IMR-90 (cell line): ENCODE measurements around the gene C2orf92. TPM values are rescaled to one million over a fixed set of nuclear protein-coding genes. Genes with fewer than 3 reads are reported as not detected.

Experiments
- ATAC-seq: fragments of 200-7000 bp; cut with Tn5 transposase; 2 replicates; pipeline ENCODE4 v1.9.1; 2020; ENCODE audit warnings: low read depth, mild to moderate bottlenecking, moderate library complexity
- BruUV-seq: library from RNA; stranded (reverse); fragments of 400-500 nt; replicated peaks from 2 replicates; lab custom pipeline; 2021; lab: Mats Ljungman, UMichigan
- CTCF ChIA-PET: fragments of 300-600 bp; formaldehyde crosslinking; extraction: SDS; loops from one replicate; lab custom pipeline; 2021; ENCODE audit warnings: antibody characterized with exemption; lab: Yijun Ruan, JAX
- POLR2A ChIA-PET: fragments of 300-600 bp; sonication (Branson Sonifier 250); formaldehyde crosslinking; loops from one replicate; lab custom pipeline; 2022; ENCODE audit warnings: antibody characterized with exemption; ENCODE audit not compliant: unreplicated experiment; lab: Charles Lee
- DNase-seq: peaks from one replicate; pipeline ENCODE4 v3.0.0; 2013
- H2AFZ ChIP-seq: replicated peaks from 2 replicates; pipeline ENCODE3; 2013; ENCODE audit warnings: low read length, mild to moderate bottlenecking; ENCODE audit not compliant: poor library complexity
- H2AK5ac ChIP-seq: 2 replicates; pipeline ENCODE4 v1.6.1; 2013; ENCODE audit warnings: low read depth, low read length, inconsistent platforms
- H2AK9ac ChIP-seq: replicated peaks from 2 replicates; pipeline ENCODE3; 2013; ENCODE audit warnings: mild to moderate bottlenecking, low read depth, low read length, moderate library complexity; ENCODE audit not compliant: poor library complexity
- H2BK120ac ChIP-seq: 2 replicates; pipeline ENCODE4 v1.6.1; 2013; ENCODE audit warnings: low read depth, low read length, inconsistent platforms
- H2BK15ac ChIP-seq: 3 replicates; pipeline ENCODE4 v1.6.1; 2013; ENCODE audit warnings: low read depth, low read length, inconsistent platforms
- H2BK20ac ChIP-seq: 2 replicates; pipeline ENCODE4 v1.6.1; 2013; ENCODE audit warnings: low read depth, mild to moderate bottlenecking, inconsistent platforms, low read length, moderate library complexity
- H2BK5ac ChIP-seq: 2 replicates; pipeline ENCODE4 v1.6.1; 2013; ENCODE audit warnings: mild to moderate bottlenecking, low read depth, low read length, inconsistent platforms; ENCODE audit not compliant: poor library complexity, severe bottlenecking
- H3K14ac ChIP-seq: replicated peaks from 2 replicates; pipeline ENCODE4 v1.6.1; 2013; ENCODE audit warnings: low read depth, low read length, inconsistent platforms
- H3K18ac ChIP-seq: 2 replicates; pipeline ENCODE4 v1.6.1; 2013; ENCODE audit warnings: low read depth, low read length, control low read depth
- H3K23ac ChIP-seq: 2 replicates; pipeline ENCODE4 v1.6.1; 2013; ENCODE audit warnings: low read depth, low read length, inconsistent platforms
- H3K27ac ChIP-seq: 2 replicates; pipeline ENCODE4 v1.5.1; 2013; ENCODE audit warnings: mild to moderate bottlenecking, control low read depth, low read length; ENCODE audit not compliant: insufficient read depth
- H3K27me3 ChIP-seq: 2 replicates; pipeline ENCODE4 v1.6.1; 2013; ENCODE audit warnings: low read length; ENCODE audit not compliant: control insufficient read depth, insufficient read depth
- H3K36me3 ChIP-seq: 2 replicates; pipeline ENCODE4 v1.6.1; 2013; ENCODE audit warnings: low read length, mixed read lengths; ENCODE audit not compliant: control insufficient read depth, insufficient read depth
- H3K4ac ChIP-seq: 2 replicates; pipeline ENCODE4 v1.6.1; 2013; ENCODE audit warnings: low read depth, low read length, inconsistent platforms
- H3K4me1 ChIP-seq: 2 replicates; pipeline ENCODE4 v1.6.1; 2013; ENCODE audit warnings: low read length, mixed read lengths; ENCODE audit not compliant: control insufficient read depth, insufficient read depth
- H3K4me2 ChIP-seq: 2 replicates; pipeline ENCODE4 v1.6.1; 2013; ENCODE audit warnings: low read depth, mild to moderate bottlenecking, control low read depth, low read length, moderate library complexity
- H3K4me3 ChIP-seq: 2 replicates; pipeline ENCODE4 v1.5.1; 2013; ENCODE audit warnings: low read depth, mild to moderate bottlenecking, control low read depth, low read length, moderate library complexity; ENCODE audit not compliant: insufficient read depth
- H3K56ac ChIP-seq: 2 replicates; pipeline ENCODE4 v1.6.1; 2013; ENCODE audit warnings: low read length, inconsistent platforms; ENCODE audit not compliant: insufficient read depth; ENCODE audit errors: extremely low read depth
- H3K79me1 ChIP-seq, 2 experiments: 2 replicates each; pipeline ENCODE4 v1.6.1; 2013; ENCODE audit warnings: low read length in 2 of 2, inconsistent platforms in 1 of 2, low read depth in 1 of 2
- H3K9ac ChIP-seq: 2 replicates; pipeline ENCODE4 v1.6.1; 2013; ENCODE audit warnings: low read depth, low read length, control low read depth
- H3K9me1 ChIP-seq: 2 replicates; pipeline ENCODE4 v1.6.1; 2013; ENCODE audit warnings: low read length, inconsistent platforms; ENCODE audit not compliant: insufficient read depth
- H3K9me3 ChIP-seq: 2 replicates; pipeline ENCODE4 v1.6.1; 2013; ENCODE audit warnings: low read length; ENCODE audit not compliant: control insufficient read depth, insufficient read depth
- H4K20me1 ChIP-seq: 2 replicates; pipeline ENCODE4 v1.6.1; 2013; ENCODE audit warnings: low read length, inconsistent platforms; ENCODE audit not compliant: insufficient read depth
- H4K5ac ChIP-seq: 2 replicates; pipeline ENCODE4 v1.6.1; 2013; ENCODE audit warnings: mild to moderate bottlenecking, low read depth, low read length, control low read depth
- H4K8ac ChIP-seq, 2 experiments: 2 replicates each; pipeline ENCODE4 v1.6.1; 2013; ENCODE audit warnings: low read depth in 2 of 2, low read length in 2 of 2, control low read depth in 1 of 2, inconsistent platforms in 1 of 2
- H4K91ac ChIP-seq: 2 replicates; pipeline ENCODE4 v1.6.1; 2013; ENCODE audit warnings: low read depth, low read length, inconsistent platforms; ENCODE audit not compliant: insufficient read depth
- BHLHE40 ChIP-seq: fragments of 150-350 bp; IDR thresholded peaks from 2 replicates; pipeline ENCODE4 v1.6.1; 2016; ENCODE audit warnings: mild to moderate bottlenecking, low read depth, low read length
- CEBPB ChIP-seq: IDR thresholded peaks from 2 replicates; pipeline ENCODE4 v1.6.1; 2012; ENCODE audit warnings: low read depth, low read length, improper control_type of control experiment
- CHD1 ChIP-seq: IDR thresholded peaks from 2 replicates; pipeline ENCODE4 v1.6.1; 2012; ENCODE audit warnings: low read depth, low read length, improper control_type of control experiment
- CTCF ChIP-seq: conservative IDR thresholded peaks from 2 replicates; pipeline ENCODE4 v1.5.1; 2012; ENCODE audit warnings: mild to moderate bottlenecking, low read depth, low read length, improper control_type of control experiment
- FOS ChIP-seq: fragments of 150-350 bp; IDR thresholded peaks from 2 replicates; pipeline ENCODE4 v1.6.1; 2016; ENCODE audit warnings: low read depth, low read length
- MAFK ChIP-seq: IDR thresholded peaks from 2 replicates; pipeline ENCODE4 v1.6.1; 2012; ENCODE audit warnings: low read depth, low read length, improper control_type of control experiment
- MAZ ChIP-seq: IDR thresholded peaks from 2 replicates; pipeline ENCODE4 v1.6.1; 2012; ENCODE audit warnings: low read depth, mild to moderate bottlenecking, low read length, improper control_type of control experiment, moderate library complexity, borderline replicate concordance
- MXI1 ChIP-seq: IDR thresholded peaks from 2 replicates; pipeline ENCODE4 v1.6.1; 2012; ENCODE audit warnings: low read depth, mild to moderate bottlenecking, low read length, moderate library complexity, borderline replicate concordance
- NFE2L2 ChIP-seq: fragments of 150-350 bp; IDR thresholded peaks from 2 replicates; pipeline ENCODE4 v1.6.1; 2016; ENCODE audit warnings: low read depth, mild to moderate bottlenecking, low read length
- POLR2A ChIP-seq: IDR thresholded peaks from 2 replicates; pipeline ENCODE4 v1.6.1; 2012; ENCODE audit warnings: mild to moderate bottlenecking, low read depth, low read length
- RAD21 ChIP-seq: IDR thresholded peaks from 2 replicates; pipeline ENCODE4 v1.6.1; 2012; ENCODE audit warnings: low read length, improper control_type of control experiment
- RCOR1 ChIP-seq: IDR thresholded peaks from 2 replicates; pipeline ENCODE4 v1.6.1; 2012; ENCODE audit warnings: mild to moderate bottlenecking, low read length, improper control_type of control experiment; ENCODE audit not compliant: insufficient replicate concordance
- RFX5 ChIP-seq: IDR thresholded peaks from 2 replicates; pipeline ENCODE4 v1.8.0; 2012; ENCODE audit warnings: low read depth, mild to moderate bottlenecking, low read length, moderate library complexity
- SMC3 ChIP-seq: fragments of 150-350 bp; IDR thresholded peaks from 2 replicates; pipeline ENCODE4 v1.6.1; 2016; ENCODE audit warnings: low read depth, mild to moderate bottlenecking, antibody characterized with exemption, low read length, moderate library complexity
- WGBS, 2 experiments: methylation state at CpG; one replicate each; pipeline versions ENCODE4 v1.1.5 to v1.1.7; 2013; ENCODE audit warnings: missing lambda C conversion rate in 2 of 2; ENCODE audit not compliant: insufficient read length in 1 of 2; ENCODE audit errors: extremely low coverage in 2 of 2; 5-methylcytosine and 5-hydroxymethylcytosine counted together
- dilution Hi-C: fragments of 300-500 bp; cut with HindIII; formaldehyde crosslinking; loops from one replicate; pipeline ENCODE4 v1.14.3; 2018; ENCODE audit warnings: low sequenced_read_pairs; ENCODE audit not compliant: unreplicated experiment
- in situ Hi-C: fragments of 300-500 bp; cut with MboI; formaldehyde crosslinking; loops from 3 replicates; pipeline ENCODE4 v1.14.3; 2019; ENCODE audit warnings: low sequenced_read_pairs, inconsistent platforms, mixed read lengths
- intact Hi-C: fragments of 100-400 bp; cut with micrococcal nuclease; formaldehyde crosslinking; loops from 2 replicates; pipeline ENCODE4 v1.10.0; 2022
- polyA plus RNA-seq, 3 experiments: library from polyadenylated mRNA; depleted of rRNA; stranded (reverse); fragments of >200 nt; gene quantifications; 2 replicates each; pipeline ENCODE4 v1.2.3, GENCODE V29; 2012; ENCODE audit warnings: low replicate concordance in 1 of 3
- total RNA-seq: library from RNA; depleted of rRNA; stranded (reverse); fragments of >200 nt; gene quantifications from 2 replicates; pipeline ENCODE4 v1.2.3, GENCODE V29; 2012
- TF ChIP-seq, protein P1 (sequence below): fragments of 150-350 bp; IDR thresholded peaks from 2 replicates; pipeline ENCODE4 v1.6.1; 2017; ENCODE audit warnings: mild to moderate bottlenecking, antibody characterized with exemption, low read length, low read depth

Gene C2orf92
- total and polyA plus RNA-seq, 2 of the 4 experiments (the other 2 are of a cell fraction) = 0.90 to 2.5 TPM

DNA sequence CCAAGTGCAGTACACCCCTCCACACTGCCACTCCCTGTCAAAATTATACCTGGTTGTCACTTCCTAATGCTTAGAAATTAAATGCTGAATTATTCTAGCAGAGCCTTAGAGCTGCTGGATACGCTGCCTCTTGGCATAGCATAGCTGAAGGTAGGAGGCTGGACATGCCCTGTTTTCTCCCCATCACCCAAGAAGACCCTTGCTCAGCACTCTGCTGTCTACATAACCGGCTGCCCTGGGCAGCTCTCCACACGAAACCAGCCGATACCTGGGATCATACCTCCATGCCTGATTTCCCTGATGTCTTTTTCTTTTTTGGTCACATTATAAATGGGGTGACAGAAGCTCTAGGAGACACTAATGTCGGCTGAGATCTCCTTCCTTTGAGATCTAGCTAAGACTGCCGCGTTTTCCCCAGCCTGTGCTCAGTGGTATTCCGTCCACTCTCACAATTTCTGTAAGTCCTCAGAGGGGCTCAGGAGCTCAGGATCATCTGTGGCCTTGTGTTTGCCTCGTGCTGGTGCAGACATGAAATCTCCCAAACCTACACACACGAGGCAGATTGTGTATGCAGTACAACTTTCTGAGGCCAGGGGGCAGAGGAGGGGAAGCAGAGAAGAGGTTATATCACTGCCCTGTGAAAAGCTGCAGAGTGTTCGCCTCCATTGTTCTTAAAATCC, 30.4 kb downstream of the C2orf92 start:
- H3K56ac ChIP-seq = no peak overlapping the region
- H2BK120ac ChIP-seq = no peak overlapping the region
- no peaks in the 10 kb centered on the region for H4K20me1 ChIP-seq
- no peak overlapping the region for H2AK5ac ChIP-seq
- H3K18ac ChIP-seq = no peak overlapping the region
- intact Hi-C loops (loop anchor here (1.0 to 10.0 kb wide), 6 partner anchors 65 to 1135 kb away; partner anchors contain the start of gene TMEM131), dilution Hi-C loops (no loop called here), in situ Hi-C loops (loop anchor here (10.0 kb wide), 2 partner anchors 105 to 685 kb away; no protein-coding TSS in a partner anchor)
- no peak overlapping the region for H3K4me2 ChIP-seq
- H2AFZ ChIP-seq = peak overlapping the region; percentile 76
- no peaks in the 10 kb centered on the region for H3K36me3 ChIP-seq
- no peak overlapping the region for H3K27ac ChIP-seq
- H3K9me1 ChIP-seq = no peaks in the 10 kb centered on the region
- no peak overlapping the region for H2BK5ac ChIP-seq
- no peak overlapping the region for H4K5ac ChIP-seq
- no peak overlapping the region for H4K91ac ChIP-seq
- H3K4ac ChIP-seq = no peak overlapping the region
- no peak overlapping the region for H3K4me3 ChIP-seq
- H2BK20ac ChIP-seq = no peak overlapping the region
- ATAC-seq (peak; percentile 94), DNase-seq (peak; percentile 54)
- no peak overlapping the region for H3K14ac ChIP-seq
- H3K27me3 ChIP-seq = no peaks in the 10 kb centered on the region; the same call in none of the 2 replicates
- 58% methylated on average over 5 of the region's 11 CpGs; no CpG with 5 or more reads in 1 of the 2 experiments for WGBS, 2 experiments
- no peaks in the 10 kb centered on the region for H3K9me3 ChIP-seq
- H3K23ac ChIP-seq = no peak overlapping the region
- no peak overlapping the region for H2BK15ac ChIP-seq
- POLR2A ChIA-PET = no interaction called here
- H3K4me1 ChIP-seq = no peaks in the 10 kb centered on the region
- H4K8ac ChIP-seq = no peak overlapping the region
- no peak overlapping the region for H2AK9ac ChIP-seq
- CTCF ChIA-PET = interaction anchor here (0.8 to 5.3 kb wide), 10 partner anchors 10 to 685 kb away, joined by 3 to 47 read pairs (median 4); partner anchors contain the start of genes ACTR1B and ANKRD36B
- no peaks in the 10 kb centered on the region for H3K79me1 ChIP-seq
- no peak overlapping the region for H3K9ac ChIP-seq
- BruUV-seq = no TSS peak
- TF ChIP-seq NFE2L2 = no peak
- TF ChIP-seq MAFK = no peak
- peak; percentile 73 for TF ChIP-seq SMC3
- no peak for TF ChIP-seq CHD1
- no peak for TF ChIP-seq MAZ
- TF ChIP-seq FOS = no peak
- no peak for TF ChIP-seq BHLHE40
- TF ChIP-seq CEBPB = no peak
- TF ChIP-seq POLR2A = no peak
- peak; percentile 72 for TF ChIP-seq CTCF
- peak; percentile 61 for TF ChIP-seq RAD21
- TF ChIP-seq, protein P1, sequence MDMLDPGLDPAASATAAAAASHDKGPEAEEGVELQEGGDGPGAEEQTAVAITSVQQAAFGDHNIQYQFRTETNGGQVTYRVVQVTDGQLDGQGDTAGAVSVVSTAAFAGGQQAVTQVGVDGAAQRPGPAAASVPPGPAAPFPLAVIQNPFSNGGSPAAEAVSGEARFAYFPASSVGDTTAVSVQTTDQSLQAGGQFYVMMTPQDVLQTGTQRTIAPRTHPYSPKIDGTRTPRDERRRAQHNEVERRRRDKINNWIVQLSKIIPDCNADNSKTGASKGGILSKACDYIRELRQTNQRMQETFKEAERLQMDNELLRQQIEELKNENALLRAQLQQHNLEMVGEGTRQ = no peak
- no peak for TF ChIP-seq RCOR1
- no peak for TF ChIP-seq MXI1
- TF ChIP-seq RFX5 = 0 out of 2 replicates have a peak, but pooled peaks have one; percentile 56
